ENCODE results near the gene SPRED2.

DNA sequence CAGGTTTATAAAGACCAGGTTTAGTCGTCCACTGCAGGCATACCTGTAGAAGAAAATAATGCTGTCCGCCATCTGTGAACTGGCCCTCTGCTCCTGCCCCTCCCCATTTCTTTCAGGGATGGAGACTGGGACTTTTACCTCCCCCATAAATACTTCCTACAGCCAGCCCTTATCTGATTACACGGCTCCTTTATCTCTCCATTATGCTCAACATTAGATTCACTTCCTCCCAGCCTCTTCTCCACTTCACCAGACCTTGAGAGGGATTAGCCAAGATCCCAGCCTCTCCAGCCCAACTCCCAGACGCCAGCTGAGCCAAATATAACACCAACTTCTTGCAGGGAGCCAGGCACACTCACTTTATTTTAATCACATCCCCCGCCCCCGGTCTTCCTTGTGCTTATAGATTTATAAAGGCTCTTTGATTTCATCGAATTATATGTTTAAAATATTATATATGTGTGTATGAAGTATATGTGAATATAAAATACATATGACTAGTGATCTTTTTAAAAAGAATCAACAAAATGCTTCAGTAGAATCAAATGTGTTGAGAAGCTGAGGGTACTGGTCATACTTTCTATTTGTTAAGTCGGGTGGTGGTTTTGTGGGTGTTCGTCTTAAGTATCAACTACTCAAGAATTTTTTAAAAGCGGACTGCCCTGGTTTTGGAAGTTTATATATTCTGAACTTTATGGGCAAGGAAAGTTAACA, 81.0 kb downstream of the SPRED2 start:
- TF ChIP-seq CTCF (IDR thresholded peaks at IDR 0.05) = no peak
- no peak for TF ChIP-seq POLR2A (IDR thresholded peaks at IDR 0.05)
- no peak for TF ChIP-seq POLR2AphosphoS5 (IDR thresholded peaks at IDR 0.05)
- TF ChIP-seq EP300 (IDR thresholded peaks at IDR 0.05) = no peak
